NB4 (cell line): ENCODE data around the gene NMT1.

ENCODE experiments used
- POLR2A ChIP-seq: IDR thresholded peaks from 2 replicates; pipeline ENCODE4 v1.6.1; 2011; ENCODE audit warnings: mild to moderate bottlenecking; ENCODE audit not compliant: insufficient read length; ENCODE audit errors: extremely low read depth
- TF ChIP-seq, protein P1 (sequence below): IDR thresholded peaks from one replicate; pipeline ENCODE4 v1.5.1; 2012; ENCODE audit warnings: low read depth, low read length

DNA sequence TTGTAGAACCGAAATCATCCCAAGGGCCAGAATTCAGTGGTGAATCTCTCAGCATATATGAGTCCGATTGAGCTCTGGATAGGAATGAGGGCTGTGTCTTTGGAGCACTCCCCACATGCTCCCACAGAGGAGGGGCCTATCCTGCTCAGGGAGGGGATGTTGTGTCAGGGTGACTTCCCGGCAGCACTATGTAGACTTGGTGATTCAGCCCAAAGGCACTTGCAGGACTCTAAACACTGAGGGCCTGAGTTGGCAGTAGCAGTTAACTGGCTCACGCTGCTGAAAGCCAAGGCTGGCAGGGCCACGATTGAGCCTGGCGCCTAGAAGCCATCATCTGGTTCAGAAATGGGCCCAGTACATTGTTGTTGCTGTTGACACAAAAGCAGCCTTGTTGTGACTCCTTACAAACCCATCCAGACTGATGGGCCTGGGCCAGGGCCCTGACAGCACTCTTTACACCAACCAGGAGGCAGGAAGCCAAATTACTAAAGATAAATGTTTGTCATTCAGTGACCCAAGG is 31.9 kb downstream of the NMT1 start:
- TF ChIP-seq, protein P1, sequence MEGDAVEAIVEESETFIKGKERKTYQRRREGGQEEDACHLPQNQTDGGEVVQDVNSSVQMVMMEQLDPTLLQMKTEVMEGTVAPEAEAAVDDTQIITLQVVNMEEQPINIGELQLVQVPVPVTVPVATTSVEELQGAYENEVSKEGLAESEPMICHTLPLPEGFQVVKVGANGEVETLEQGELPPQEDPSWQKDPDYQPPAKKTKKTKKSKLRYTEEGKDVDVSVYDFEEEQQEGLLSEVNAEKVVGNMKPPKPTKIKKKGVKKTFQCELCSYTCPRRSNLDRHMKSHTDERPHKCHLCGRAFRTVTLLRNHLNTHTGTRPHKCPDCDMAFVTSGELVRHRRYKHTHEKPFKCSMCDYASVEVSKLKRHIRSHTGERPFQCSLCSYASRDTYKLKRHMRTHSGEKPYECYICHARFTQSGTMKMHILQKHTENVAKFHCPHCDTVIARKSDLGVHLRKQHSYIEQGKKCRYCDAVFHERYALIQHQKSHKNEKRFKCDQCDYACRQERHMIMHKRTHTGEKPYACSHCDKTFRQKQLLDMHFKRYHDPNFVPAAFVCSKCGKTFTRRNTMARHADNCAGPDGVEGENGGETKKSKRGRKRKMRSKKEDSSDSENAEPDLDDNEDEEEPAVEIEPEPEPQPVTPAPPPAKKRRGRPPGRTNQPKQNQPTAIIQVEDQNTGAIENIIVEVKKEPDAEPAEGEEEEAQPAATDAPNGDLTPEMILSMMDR: no peak
- no peak for TF ChIP-seq POLR2A
